Adrenal gland (tissue), 12 donors: ENCODE data around the gene IVNS1ABP. TPM values are rescaled to one million over a fixed set of nuclear protein-coding genes. Genes with fewer than 3 reads are reported as not detected.

Experiments used
- DNase-seq, 7 donors: peaks; one replicate each; pipeline ENCODE4 v3.0.0-alpha.2; 2019 to 2020
- H3K27ac ChIP-seq, 5 donors: fragments of 200-600 bp; sonication (generic) in 4 of 5; 1 replicate in 3 of 5; 2 replicates in 2 of 5; pipeline versions ENCODE4 v1.5.1 to v1.8.0; 2016 to 2020; ENCODE audit warnings: mild to moderate bottlenecking in 1 of 5
- H3K27me3 ChIP-seq: fragments of 200-600 bp; 2 replicates; pipeline ENCODE4 v1.8.0; 2021
- H3K36me3 ChIP-seq, 2 donors: fragments of 200-600 bp; replicated peaks in 1 of 2; 1 replicate in 1 of 2; 2 replicates in 1 of 2; pipeline versions ENCODE4 v1.5.1 to v1.8.0; 2018 to 2022
- H3K4me1 ChIP-seq, 2 donors: fragments of 200-600 bp; replicated peaks in 1 of 2; 1 replicate in 1 of 2; 2 replicates in 1 of 2; pipeline versions ENCODE4 v1.5.1 to v1.8.0; 2018 to 2021
- H3K4me3 ChIP-seq, 4 donors: fragments of 200-600 bp; sonication (generic) in 3 of 4; one replicate each; pipeline ENCODE4 v1.5.1; 2016 to 2018
- H3K9me3 ChIP-seq, 3 donors: fragments of 200-600 bp; sonication (generic) in 1 of 3; replicated peaks in 1 of 3; 1 replicate in 2 of 3; 2 replicates in 1 of 3; pipeline versions ENCODE4 v1.5.1 to v1.8.0; 2016 to 2021
- POLR2A ChIP-seq, 2 donors: fragments of 450-650 bp; IDR thresholded peaks; one replicate each; pipeline ENCODE4 v1.6.1; 2017; ENCODE audit warnings: antibody characterized with exemption in 2 of 2, mild to moderate bottlenecking in 2 of 2, moderate library complexity in 1 of 2
- WGBS, 4 donors: extraction: QIAGEN DNeasy Blood & Tissue Kit in 2 of 4; methylation state at CpG; one replicate each; pipeline versions ENCODE4 v1.1.5 to v1.1.7; 2013 to 2017; 5-methylcytosine and 5-hydroxymethylcytosine counted together
- intact Hi-C, 2 donors: fragments of 100-400 bp; cut with DNase I; formaldehyde crosslinking; loops; one replicate each; pipeline versions ENCODE4 v1.14.1 to v1.15.0; 2022 to 2023
- polyA plus RNA-seq, 3 donors: library from polyadenylated mRNA; stranded (reverse); fragments of 200-250 nt in 2 of 3; fragments of 350-450 nt in 1 of 3; fragmentation: Illumina TruSeq in 1 of 3; extraction: RNeasy Lipid Tissue Mini Kit (QIAGEN cat#74804) in 1 of 3; gene quantifications; one replicate each; pipeline ENCODE4 v1.2.3, GENCODE V29; 2013 to 2014
- total RNA-seq, 9 donors: library from RNA; depleted of rRNA in 4 of 9; stranded (reverse); fragments of >200 nt in 4 of 9; fragments of 120-200 nt in 1 of 9; fragmentation: NEBNext Ultra II Directional in 1 of 9; extraction: Animal tissue kit (Norgen Biotek cat#: 25700) in 1 of 9; gene quantifications; one replicate each; pipeline versions ENCODE4 v1.1.0 to v1.2.4, GENCODE V29; 2013 to 2023
- TF ChIP-seq, protein P1 (sequence below), 6 experiments: fragments of 450-650 bp in 4 of 6; fragments of 200-600 bp in 2 of 6; sonication (generic) in 1 of 6; IDR thresholded peaks; 1 replicate in 5 of 6; 2 replicates in 1 of 6; pipeline versions ENCODE4 v1.5.1 to v1.8.0; 2016 to 2021; ENCODE audit warnings: antibody characterized with exemption in 6 of 6, mild to moderate bottlenecking in 2 of 6, moderate library complexity in 1 of 6
- donor health status: healthy with polysubstance abuse.
- donor health status: Bipolar disorder and iron deficiency.
- donor health status: DM: yes; HTN: yes; CAD: no.
- donor health status: DM: no; HTN: no; CAD: no.
- donor health status: DM: no; HTN: no; CAD: no.
- donor health status: DM: yes; HTN: yes; CAD: no.

The IVNS1ABP gene
- total and polyA plus RNA-seq, 12 donors: 20.4 to 119 (median 40.5) TPM

- Histone ChIP-seq H3K36me3 (no peaks in the 10 kb centered on the region), H3K4me1 (no peaks in the 10 kb centered on the region), H3K27me3 (no peaks in the 10 kb centered on the region), H3K9me3 (no peaks in the 10 kb centered on the region), H3K4me3 (no peak overlapping the region), H3K27ac (no peak overlapping the region)
- DNase-seq: no peak
- 89 to 96% (median 95%) methylated on average over 4 of the region's 4 CpGs for WGBS, 4 donors
- intact Hi-C loops: no loop called here
- TF ChIP-seq, protein P1, sequence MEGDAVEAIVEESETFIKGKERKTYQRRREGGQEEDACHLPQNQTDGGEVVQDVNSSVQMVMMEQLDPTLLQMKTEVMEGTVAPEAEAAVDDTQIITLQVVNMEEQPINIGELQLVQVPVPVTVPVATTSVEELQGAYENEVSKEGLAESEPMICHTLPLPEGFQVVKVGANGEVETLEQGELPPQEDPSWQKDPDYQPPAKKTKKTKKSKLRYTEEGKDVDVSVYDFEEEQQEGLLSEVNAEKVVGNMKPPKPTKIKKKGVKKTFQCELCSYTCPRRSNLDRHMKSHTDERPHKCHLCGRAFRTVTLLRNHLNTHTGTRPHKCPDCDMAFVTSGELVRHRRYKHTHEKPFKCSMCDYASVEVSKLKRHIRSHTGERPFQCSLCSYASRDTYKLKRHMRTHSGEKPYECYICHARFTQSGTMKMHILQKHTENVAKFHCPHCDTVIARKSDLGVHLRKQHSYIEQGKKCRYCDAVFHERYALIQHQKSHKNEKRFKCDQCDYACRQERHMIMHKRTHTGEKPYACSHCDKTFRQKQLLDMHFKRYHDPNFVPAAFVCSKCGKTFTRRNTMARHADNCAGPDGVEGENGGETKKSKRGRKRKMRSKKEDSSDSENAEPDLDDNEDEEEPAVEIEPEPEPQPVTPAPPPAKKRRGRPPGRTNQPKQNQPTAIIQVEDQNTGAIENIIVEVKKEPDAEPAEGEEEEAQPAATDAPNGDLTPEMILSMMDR (IDR thresholded peaks at IDR 0.05): no peak
- TF ChIP-seq POLR2A (IDR thresholded peaks at IDR 0.05): no peak
These were observed 45.1 kb downstream of the IVNS1ABP start for GRCh38 chr1:185271921-185272320.

DNA sequence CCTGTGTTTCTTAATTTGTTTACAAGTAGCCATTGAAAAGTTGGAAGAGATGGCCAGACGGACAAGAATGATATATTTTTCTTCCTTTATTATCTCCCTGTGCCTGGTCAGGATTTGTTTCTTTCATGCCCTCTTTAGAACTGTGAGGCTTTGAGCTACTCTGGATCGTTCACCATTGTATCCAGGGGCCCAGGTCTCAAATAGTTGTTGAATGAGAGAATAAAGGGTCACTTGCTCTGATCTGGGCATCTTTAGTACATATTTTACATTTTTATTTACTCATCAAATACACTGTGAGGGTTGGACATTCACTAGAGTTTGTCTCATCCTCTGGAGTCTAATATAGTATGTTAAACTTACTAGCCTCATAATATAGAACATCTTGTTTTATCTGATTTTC, 48.7 kb downstream of the IVNS1ABP start:
- Histone ChIP-seq H3K4me1 (no peaks in the 10 kb centered on the region), H3K27ac (no peak overlapping the region), H3K27me3 (no peaks in the 10 kb centered on the region), H3K36me3 (no peaks in the 10 kb centered on the region), H3K4me3 (no peak overlapping the region), H3K9me3 (no peaks in the 10 kb centered on the region)
- WGBS, 4 donors: 82 to 90% (median 88%) methylated on average over 2 of the region's 2 CpGs
- DNase-seq: no peak
- TF ChIP-seq POLR2A (IDR thresholded peaks at IDR 0.05): no peak
- TF ChIP-seq, protein P1 (IDR thresholded peaks at IDR 0.05): no peak
- intact Hi-C loops: no loop called here

DNA sequence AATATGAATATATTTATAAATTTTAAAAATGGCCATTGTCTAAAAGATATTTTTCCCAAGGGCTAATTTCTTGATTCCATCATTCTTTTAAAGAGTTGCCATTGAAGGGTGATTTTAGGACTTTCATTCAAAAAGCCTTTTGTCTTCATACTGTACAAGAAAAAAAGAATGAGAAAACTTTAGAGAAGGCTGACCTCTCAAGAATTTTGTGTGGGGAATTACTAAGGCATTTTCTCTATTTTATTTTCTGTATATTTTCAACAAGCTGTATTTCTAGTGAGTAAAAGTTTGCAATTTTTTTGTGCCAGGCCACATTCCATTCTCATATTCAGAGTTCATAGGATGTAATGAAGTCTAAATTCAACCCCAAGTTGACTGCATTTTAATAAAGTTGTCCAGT, 49.3 kb downstream of the IVNS1ABP start:
- Histone ChIP-seq H3K4me1 (no peaks in the 10 kb centered on the region), H3K27me3 (no peaks in the 10 kb centered on the region), H3K4me3 (no peak overlapping the region), H3K36me3 (no peaks in the 10 kb centered on the region), H3K9me3 (no peaks in the 10 kb centered on the region), H3K27ac (no peak overlapping the region)
- intact Hi-C loops: no loop called here
- no peak for DNase-seq
- no peak for TF ChIP-seq POLR2A (IDR thresholded peaks at IDR 0.05)
- TF ChIP-seq, protein P1 (IDR thresholded peaks at IDR 0.05): no peak

GRCh38 chr1:185267301-185267700, 49.7 kb downstream of the IVNS1ABP start:
- no peak for DNase-seq
- H3K36me3 ChIP-seq: no peaks in the 10 kb centered on the region
- no peaks in the 10 kb centered on the region for H3K9me3 ChIP-seq
- no peaks in the 10 kb centered on the region for H3K4me1 ChIP-seq
- WGBS, 4 donors: 56 to 75% (median 64%) methylated on average over 3 of the region's 3 CpGs
- intact Hi-C loops: no loop called here
- TF ChIP-seq POLR2A (IDR thresholded peaks at IDR 0.05): no peak
- TF ChIP-seq, protein P1 (IDR thresholded peaks at IDR 0.05): no peak
- no peak overlapping the region for H3K27ac ChIP-seq
- no peaks in the 10 kb centered on the region for H3K27me3 ChIP-seq
- H3K4me3 ChIP-seq: no peak overlapping the region
